Nephron (organoid): ENCODE results near the gene PDYN.

Experiments
- H3K27ac Mint-ChIP-seq, 3 experiments: 2 replicates each; pipeline ENCODE4 v1.8.0; 2020; ENCODE audit warnings: mixed read lengths in 3 of 3, mild to moderate bottlenecking in 2 of 3, moderate library complexity in 1 of 3
- H3K27me3 Mint-ChIP-seq: 2 replicates; pipeline ENCODE4 v1.8.0; 2021; ENCODE audit warnings: low read depth, mild to moderate bottlenecking, moderate library complexity, mixed read lengths
- H3K36me3 Mint-ChIP-seq: 2 replicates; pipeline ENCODE4 v1.8.0; 2020; ENCODE audit warnings: low read depth, mixed read lengths
- H3K4me1 Mint-ChIP-seq: 2 replicates; pipeline ENCODE4 v1.8.0; 2020; ENCODE audit warnings: mixed read lengths
- H3K4me3 Mint-ChIP-seq, 3 experiments: 2 replicates each; pipeline ENCODE4 v1.8.0; 2020; ENCODE audit warnings: mild to moderate bottlenecking in 3 of 3, mixed read lengths in 3 of 3, moderate library complexity in 2 of 3
- H3K9me3 Mint-ChIP-seq: 2 replicates; pipeline ENCODE4 v1.8.0; 2020; ENCODE audit warnings: mixed read lengths
- TF ChIP-seq, protein P1 (sequence below), 3 experiments: fragments of 200-600 bp; sonication (generic); IDR thresholded peaks; one replicate each; pipeline ENCODE4 v1.5.0; 2021; ENCODE audit warnings: antibody characterized with exemption in 3 of 3; ENCODE audit not compliant: unreplicated experiment in 3 of 3

Gene PDYN

DNA sequence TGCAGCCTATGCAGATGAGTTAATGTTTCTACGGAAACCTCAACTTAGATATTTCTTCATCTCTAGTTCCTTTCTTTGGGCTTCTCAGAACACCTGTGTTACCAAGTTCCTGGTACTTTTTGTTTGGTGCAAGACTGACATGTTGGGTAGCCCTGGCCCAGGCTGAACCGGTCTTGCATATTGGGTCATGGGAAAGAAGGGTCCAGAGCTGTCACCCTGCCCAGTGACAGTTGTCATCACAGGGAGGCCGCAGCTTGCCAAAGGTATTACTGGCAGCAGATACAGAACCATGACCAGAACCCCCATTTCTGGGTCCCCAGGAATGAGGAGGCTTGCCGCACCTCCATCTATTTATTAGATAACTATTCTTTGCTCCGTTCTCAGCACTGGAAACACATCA is 40.2 kb downstream of the PDYN start:
- H3K27me3 Mint-ChIP-seq: peaks cover 17% of the 10 kb centered on the region
- H3K27ac Mint-ChIP-seq: no peak overlapping the region
- no peak overlapping the region for H3K4me3 Mint-ChIP-seq
- peaks cover 28% of the 10 kb centered on the region for H3K4me1 Mint-ChIP-seq
- H3K9me3 Mint-ChIP-seq: no peaks in the 10 kb centered on the region
- TF ChIP-seq, protein P1, sequence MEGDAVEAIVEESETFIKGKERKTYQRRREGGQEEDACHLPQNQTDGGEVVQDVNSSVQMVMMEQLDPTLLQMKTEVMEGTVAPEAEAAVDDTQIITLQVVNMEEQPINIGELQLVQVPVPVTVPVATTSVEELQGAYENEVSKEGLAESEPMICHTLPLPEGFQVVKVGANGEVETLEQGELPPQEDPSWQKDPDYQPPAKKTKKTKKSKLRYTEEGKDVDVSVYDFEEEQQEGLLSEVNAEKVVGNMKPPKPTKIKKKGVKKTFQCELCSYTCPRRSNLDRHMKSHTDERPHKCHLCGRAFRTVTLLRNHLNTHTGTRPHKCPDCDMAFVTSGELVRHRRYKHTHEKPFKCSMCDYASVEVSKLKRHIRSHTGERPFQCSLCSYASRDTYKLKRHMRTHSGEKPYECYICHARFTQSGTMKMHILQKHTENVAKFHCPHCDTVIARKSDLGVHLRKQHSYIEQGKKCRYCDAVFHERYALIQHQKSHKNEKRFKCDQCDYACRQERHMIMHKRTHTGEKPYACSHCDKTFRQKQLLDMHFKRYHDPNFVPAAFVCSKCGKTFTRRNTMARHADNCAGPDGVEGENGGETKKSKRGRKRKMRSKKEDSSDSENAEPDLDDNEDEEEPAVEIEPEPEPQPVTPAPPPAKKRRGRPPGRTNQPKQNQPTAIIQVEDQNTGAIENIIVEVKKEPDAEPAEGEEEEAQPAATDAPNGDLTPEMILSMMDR (IDR thresholded peaks at IDR 0.05; ENCODE audit: unreplicated experiment in 3 of 3): no peak
- H3K36me3 Mint-ChIP-seq: no peaks in the 10 kb centered on the region

DNA sequence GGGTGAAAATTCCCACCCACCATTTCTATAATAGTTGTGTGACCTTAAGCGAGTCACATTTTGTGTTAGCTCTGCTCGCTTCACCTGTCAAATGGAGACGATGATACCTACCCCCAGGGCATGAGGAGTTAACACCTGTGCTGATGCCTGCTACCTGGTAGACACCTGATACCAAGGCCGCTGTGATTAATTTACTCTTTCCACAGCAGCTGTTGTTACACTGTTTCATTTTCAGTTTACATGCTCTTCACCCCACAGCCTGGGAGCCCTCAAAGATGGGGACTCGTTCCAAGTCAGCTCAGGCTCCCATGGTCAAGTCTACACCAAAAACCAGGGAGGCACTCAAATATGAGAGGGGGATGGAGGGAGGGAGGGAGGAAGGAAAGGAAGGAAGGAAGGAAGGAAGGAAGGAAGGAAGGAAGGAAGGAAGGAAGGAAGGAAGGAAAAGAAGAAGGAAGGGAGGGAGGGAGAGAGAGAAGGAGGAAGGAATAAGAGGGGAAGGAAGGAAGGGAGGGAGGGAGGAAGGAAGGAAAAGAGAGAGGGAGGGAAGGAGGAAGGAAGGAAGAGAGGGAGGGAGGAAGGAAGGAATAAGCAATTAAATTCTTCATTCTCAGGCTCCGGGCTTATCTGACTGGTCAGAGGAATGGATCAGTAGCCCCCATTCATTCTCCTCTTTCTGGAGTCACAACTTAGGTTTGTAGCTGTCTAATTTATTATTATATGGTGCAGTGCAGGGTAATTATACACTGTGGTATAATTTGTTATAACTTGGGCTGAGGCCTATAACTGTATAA is 40.9 kb downstream of the PDYN start:
- no peaks in the 10 kb centered on the region for H3K9me3 Mint-ChIP-seq
- H3K36me3 Mint-ChIP-seq: no peaks in the 10 kb centered on the region
- no peak overlapping the region for H3K4me3 Mint-ChIP-seq
- H3K27ac Mint-ChIP-seq: no peak overlapping the region
- H3K27me3 Mint-ChIP-seq: peaks cover 22% of the 10 kb centered on the region
- H3K4me1 Mint-ChIP-seq: peaks cover 34% of the 10 kb centered on the region
- TF ChIP-seq, protein P1 (IDR thresholded peaks at IDR 0.05; ENCODE audit: unreplicated experiment in 3 of 3): no peak

DNA sequence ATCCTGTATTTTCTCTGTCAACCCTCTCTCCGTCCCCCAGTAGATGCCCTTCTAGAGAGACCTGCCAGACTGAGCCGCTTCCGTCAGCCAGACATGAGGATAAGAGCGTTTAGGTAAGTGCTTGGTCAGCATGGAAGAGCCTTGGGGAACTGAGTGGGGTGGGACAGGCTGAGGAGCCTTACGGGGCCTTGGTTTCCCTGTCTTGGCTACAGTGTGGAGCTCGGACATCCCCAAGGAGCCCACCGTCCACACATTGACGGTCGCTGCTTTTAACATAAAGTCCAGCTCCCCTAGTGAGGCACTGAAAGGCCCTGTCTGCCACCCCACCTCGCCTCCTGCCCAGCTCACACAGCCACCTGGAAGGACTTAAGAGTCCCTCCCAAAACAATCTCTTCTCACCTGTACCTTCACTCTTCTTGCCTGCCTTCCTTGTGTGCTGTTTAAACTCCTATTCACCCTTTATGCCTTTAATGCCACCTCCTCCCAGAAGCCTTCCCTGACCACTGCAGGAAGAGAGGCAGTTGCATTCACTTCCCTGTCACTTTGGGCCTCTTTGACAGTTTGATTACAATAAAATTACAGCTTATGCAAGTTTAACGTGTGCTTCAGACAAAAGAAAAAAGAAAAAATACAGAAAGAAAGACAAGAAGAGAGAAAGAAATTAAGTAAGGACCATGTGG is 42.3 kb downstream of the PDYN start:
- Mint-ChIP-seq H3K27ac (no peak overlapping the region), H3K36me3 (no peaks in the 10 kb centered on the region), H3K9me3 (no peaks in the 10 kb centered on the region), H3K27me3 (peaks cover 29% of the 10 kb centered on the region), H3K4me1 (peaks cover 47% of the 10 kb centered on the region), H3K4me3 (no peak overlapping the region)
- TF ChIP-seq, protein P1 (IDR thresholded peaks at IDR 0.05; ENCODE audit: unreplicated experiment in 3 of 3): no peak

DNA sequence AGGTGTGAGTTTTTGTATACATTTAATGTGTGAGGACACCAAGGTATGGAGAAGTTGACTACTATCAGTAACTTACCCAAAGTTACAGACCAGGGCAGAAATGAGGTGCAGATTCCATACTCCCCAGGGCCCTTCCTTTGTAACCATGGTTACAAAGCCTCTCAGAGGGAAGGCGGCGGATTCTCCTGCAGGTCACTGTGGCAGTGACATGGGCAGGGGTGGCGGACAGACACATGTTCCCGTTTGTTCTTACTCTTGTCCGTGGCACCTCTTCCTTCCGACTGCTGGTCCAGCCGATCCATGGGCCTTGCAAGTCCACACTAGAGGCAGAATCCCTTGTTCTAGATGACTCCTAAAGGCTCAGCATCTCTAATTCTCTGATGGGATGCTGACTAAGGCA is 43.0 kb downstream of the PDYN start:
- no peak overlapping the region for H3K4me3 Mint-ChIP-seq
- TF ChIP-seq, protein P1 (IDR thresholded peaks at IDR 0.05; ENCODE audit: unreplicated experiment in 3 of 3): no peak
- H3K9me3 Mint-ChIP-seq: no peaks in the 10 kb centered on the region
- H3K36me3 Mint-ChIP-seq: no peaks in the 10 kb centered on the region
- peaks cover 50% of the 10 kb centered on the region for H3K4me1 Mint-ChIP-seq
- H3K27me3 Mint-ChIP-seq: peaks cover 34% of the 10 kb centered on the region
- no peak overlapping the region for H3K27ac Mint-ChIP-seq

DNA sequence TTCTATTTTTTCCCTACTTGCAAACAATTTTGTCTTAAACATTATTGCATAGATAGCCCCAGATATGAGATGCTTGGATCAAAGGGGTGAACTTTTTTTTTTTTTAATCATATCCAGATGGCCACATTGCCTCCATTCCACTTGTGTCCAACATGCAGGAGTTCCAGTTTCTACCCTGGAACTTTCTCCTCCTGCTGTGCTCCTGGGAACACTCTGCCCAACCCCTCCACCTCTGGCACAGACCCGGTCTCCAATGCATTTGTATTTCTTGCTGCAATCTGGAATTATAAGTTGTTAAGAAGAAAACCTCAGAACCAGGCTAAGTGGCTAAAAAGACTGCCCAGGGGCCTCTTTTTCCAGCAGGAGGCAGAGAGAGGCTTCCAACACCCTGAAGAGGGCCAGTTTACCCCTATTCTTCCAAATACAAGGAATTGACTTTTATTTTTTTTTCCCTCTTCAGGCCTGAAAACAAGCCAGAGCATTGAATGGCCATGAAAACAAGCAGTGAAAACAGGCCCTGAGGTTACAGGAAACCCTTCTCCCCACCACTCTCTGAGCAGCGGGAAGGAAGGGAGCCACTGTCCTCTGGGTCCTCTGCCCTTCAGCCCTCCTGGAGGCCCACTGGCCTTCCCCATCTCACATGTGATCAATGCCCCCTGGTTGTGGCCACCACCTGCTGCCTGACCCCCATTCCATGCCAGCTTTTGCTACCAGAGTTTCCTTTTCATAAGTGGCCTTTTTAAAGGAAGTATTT is 44.3 kb downstream of the PDYN start:
- Mint-ChIP-seq H3K27ac (peak overlapping the region; percentile 33 to 81 (median 65)), H3K9me3 (no peaks in the 10 kb centered on the region)
- TF ChIP-seq, protein P1 (IDR thresholded peaks at IDR 0.05; ENCODE audit: unreplicated experiment in 3 of 3): no peak

More for the DNA sequence above, 44.3 kb downstream of the PDYN start:
- H3K4me3 Mint-ChIP-seq: no peak overlapping the region
- peaks cover 47% of the 10 kb centered on the region for H3K27me3 Mint-ChIP-seq
- H3K4me1 Mint-ChIP-seq: peaks cover 55% of the 10 kb centered on the region
- H3K36me3 Mint-ChIP-seq: no peaks in the 10 kb centered on the region
